NOMO-1 treated with DMSO at 0.1 percent for 48 hours (cell line): ENCODE measurements around the gene DNHD1.

Experiments used
- DNase-seq: peaks from one replicate; lab custom pipeline; 2025; ENCODE audit not compliant: unreplicated experiment; lab: John Stamatoyannopoulos, UW

The DNHD1 gene

GRCh38 chr11:6611092-6611962 lies 114.2 kb downstream of the DNHD1 start:
- DNase-seq: peak; percentile 7

DNA sequence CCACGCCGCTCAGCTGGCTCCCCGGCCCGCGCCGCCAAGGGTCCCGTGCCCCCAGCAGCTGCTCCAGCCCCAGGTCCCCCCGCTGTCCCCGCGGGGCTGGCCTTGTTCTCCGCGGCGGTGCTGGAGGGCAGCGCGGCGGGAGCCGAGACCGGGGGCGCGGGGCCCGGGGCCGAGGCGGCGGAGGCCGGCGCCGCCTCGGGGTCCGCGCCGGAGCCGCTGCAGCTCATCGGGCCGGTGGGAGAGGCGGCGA lies 114.8 kb downstream of the DNHD1 start:
- no peak for DNase-seq

DNA sequence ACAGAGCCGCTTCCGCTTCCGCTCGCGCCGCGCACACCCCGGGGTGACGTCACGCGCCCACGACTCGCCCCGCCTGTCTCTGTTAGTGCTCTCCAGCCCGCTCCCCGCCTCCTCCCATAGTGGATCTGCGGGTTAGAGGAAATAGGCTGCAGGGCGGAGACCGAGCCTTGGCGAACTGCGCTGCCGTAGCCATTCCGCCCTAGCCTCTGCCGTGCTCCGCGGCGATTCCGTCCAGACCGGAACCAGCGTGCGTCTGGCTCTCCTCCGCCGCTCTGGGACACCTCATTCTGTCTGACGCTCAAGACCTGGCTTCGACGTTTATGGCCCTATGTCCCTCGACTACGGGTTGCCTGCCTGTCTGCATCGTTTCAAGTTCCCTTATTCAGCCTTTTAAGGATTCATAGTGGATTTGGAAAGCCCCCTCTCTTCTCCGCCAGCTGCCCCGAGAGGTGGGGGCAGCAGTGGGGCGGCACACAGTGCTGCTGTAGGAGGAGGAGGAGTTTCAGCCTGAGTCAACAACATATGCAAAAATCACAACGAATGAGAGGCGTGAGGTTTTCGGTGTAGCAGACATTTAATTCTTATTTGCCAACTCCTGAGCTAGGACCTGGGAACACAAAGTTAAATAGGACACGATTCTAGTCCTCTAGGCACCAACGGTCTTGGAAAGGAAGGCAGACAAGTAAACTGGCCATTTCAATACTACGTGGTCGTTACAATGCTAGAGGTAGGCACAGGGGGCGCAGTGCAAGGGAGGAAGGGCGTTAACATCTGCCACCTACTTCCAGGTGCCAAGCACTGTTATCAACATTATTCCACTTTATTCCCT lies 115.3 kb downstream of the DNHD1 start, which contains the start of gene TAF10:
Gene TAF10 (minus strand): TSS at position 4 of the 829 bp plus-strand sequence. CDS start 27 bp downstream, outside the sequence.
- DNase-seq: peak; percentile 96

GRCh38 chr11:6613496-6613895 lies 116.4 kb downstream of the DNHD1 start:
- no peak for DNase-seq

DNA sequence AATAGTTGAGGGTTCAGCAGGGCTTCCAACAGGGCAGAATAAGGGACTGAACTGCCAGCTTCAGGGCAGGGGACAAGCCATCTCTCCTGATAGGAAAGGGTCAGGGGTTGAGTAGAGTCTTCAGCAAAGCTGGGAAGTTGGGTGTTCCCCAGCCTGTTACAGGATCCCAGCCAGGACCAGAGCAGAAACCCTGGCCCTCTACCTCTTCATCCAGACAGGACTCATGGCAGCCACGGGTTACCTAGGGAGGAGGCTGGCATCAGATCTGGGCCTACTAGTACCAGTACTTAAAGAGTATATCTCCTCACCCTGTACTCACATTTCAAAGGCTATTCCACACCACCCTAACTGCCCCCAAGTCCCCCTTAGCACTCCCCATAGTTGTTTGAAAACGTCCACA lies 117.4 kb downstream of the DNHD1 start:
- DNase-seq: no peak

DNA sequence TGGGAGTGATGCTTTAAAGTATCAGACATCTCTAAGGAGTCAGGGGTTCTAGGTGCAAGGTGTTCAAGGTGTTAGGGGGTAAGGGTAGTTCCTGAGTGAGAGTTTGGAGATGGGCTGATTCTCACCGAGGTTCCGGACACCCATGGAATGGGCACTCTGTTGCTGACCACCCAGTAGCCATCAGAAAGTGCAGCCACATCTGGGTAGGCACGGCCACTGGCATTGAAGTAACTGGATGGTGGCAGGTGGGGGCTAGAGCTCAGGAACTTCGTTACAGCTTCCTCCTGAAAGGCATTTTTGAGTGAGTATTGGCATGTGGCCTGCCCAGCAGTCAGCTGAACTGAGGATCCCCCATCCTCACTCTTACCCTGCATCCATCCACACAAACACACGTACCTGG lies 118.0 kb downstream of the DNHD1 start:
- no peak for DNase-seq

- DNase-seq: no peak
Measured at GRCh38 chr11:6615882-6616585, 119.0 kb downstream of the DNHD1 start.

- DNase-seq: no peak
Measured at GRCh38 chr11:6616596-6617250, 119.6 kb downstream of the DNHD1 start.

DNA sequence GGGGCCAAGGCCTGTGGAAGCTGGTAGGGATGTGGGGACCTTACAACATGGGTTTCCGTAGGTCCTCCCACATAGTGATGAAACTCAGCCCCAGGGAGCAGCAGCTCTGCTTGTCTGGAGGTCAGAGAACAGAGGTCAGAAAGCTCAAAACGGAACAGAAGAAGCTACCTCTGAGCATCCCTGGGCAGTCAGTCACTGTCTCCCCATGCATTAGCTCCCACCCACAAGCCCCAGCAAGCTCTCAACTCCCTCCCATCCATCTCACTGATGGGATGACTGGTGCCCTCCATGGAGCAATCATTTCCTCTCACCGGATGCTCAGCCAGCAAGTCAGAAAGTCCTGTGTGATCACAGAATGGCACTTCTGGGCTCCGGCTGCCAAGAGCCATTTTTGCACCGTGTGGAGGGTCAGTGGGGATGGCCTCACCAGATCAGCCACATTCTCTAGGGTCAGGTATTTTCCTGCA lies 120.3 kb downstream of the DNHD1 start:
- DNase-seq: peak; percentile 3

DNA sequence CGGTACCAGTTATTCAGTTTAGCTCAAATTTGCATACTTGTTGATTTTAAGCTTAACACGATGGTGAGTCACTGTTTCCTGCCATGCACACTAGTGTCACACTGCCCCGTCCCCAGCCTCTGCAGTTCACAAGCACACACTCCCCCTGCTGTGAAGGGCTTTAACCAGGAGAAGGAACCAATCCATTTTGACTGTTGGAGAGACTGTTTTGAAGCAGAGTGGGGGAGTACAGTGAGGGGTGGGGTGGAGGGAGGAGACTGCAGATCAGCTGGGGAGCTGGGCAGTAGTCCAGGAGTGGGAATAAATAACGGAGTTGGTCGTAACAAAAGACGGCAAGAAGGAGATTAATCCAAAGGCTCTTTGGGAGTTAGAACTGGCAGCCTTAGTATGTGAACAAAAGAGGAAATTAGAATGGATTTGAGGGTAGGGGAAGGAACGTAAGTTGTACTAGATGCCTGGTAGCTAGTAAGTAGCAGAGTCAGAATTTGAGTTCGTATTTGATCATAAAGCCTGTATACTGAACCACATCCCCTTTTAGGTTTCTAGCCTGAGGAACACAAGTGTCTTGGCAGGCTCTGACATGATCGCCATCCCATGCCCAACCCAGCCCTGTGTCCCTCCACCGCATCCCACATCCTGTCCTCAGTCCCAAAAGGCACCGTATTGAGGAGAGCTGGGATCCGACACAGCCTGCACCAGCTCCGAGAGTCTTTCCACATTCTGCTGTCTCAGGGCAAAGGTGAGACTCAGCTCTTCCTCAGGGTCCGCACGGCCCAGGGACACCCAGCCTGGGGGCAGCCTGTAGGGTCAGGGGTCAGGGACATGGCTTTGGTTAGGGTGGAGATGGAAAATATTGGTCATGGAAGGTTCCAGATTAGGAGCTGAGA lies 121.3 kb downstream of the DNHD1 start:
- peak; percentile 66 for DNase-seq

- peak; percentile 92 for DNase-seq
Measured at GRCh38 chr11:6619004-6619745, 122.1 kb downstream of the DNHD1 start, which contains the start of gene TPP1. Gene TPP1, minus strand, starts transcription at chr11:6619422. Its CDS starts 22 bp downstream, at chr11:6619400.

DNA sequence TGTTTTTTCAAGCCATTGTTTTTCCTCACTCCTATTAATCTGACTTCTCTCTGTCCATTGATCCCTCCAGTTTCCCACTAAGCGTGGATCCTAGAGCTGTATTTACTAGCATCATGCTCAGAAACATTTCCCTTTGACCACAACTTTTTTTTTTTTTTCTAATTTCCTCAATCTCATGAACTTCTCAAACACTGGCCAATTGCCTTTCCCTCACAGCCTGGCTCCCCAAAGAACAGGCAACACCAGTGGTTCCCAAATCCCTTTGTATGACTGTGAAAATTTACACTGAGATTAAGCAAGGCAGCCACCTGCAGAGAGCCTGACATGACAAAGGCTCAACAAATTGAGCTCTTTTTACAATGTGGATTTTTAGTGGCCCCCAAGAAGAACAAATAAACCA lies 123.6 kb downstream of the DNHD1 start:
- DNase-seq: no peak
